GM23248 (cell line): ENCODE results near the gene SMAP2.

Experiments used
- EZH2 ChIP-seq: fragments of 200-600 bp; sonication (generic); IDR thresholded peaks from 2 replicates; pipeline ENCODE4 v1.6.1; 2018; ENCODE audit warnings: antibody characterized with exemption, mild to moderate bottlenecking; ENCODE audit not compliant: insufficient read depth, poor library complexity, severe bottlenecking
- EZH2phosphoT487 ChIP-seq: fragments of 200-600 bp; sonication (generic); IDR thresholded peaks from 2 replicates; pipeline ENCODE4 v1.6.1; 2018; ENCODE audit warnings: antibody characterized with exemption, moderate library complexity, mild to moderate bottlenecking, low read depth; ENCODE audit not compliant: insufficient read depth

DNA sequence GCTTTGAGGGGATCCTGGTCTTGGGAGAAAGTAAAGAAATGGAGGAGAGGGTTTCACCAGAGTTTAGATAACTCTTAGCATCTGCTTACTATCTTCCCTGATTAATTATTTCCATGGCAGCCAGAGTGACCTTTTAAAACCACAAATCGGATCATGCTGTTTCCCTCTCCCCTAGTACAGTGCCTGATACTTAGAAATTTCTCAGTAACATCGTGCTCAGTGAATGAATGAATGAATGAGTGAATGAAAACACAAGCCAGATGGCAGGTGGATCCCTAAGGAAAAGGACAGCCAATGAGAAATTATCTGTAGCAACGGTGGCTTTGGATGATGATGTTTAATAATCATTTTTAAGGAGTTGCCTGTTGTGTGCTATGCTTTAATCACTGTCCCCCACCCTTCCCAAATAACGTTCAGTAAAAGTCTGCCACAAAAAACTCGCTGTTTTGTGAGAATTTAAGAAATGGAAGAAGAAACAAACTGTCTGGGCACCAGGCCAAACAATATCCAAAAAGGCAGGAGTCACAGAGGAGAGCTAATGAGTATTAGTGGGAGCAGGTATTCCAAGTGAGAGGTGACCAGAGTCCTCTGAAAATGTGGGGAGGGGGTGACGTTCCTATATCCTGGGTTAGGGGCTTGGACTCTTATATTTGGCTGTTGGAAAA, 737 bp upstream of the SMAP2 start:
- no peak for TF ChIP-seq EZH2
- TF ChIP-seq EZH2phosphoT487: no peak
